Keratinocyte (primary cell): ENCODE measurements around the gene SPATA2.
"Not testable (repeated sequence)": the region's sequence is repeated elsewhere in the genome, so short reads cannot be mapped to it uniquely, and the experiment has no call there.

ENCODE experiments used
- EZH2 ChIP-seq: IDR thresholded peaks from one replicate; pipeline ENCODE4 v1.6.1; 2012; ENCODE audit warnings: inconsistent platforms, mild to moderate bottlenecking, low read length, moderate library complexity
- TF ChIP-seq, protein P1 (sequence below), 3 experiments: IDR thresholded peaks in 1 of 3; conservative IDR thresholded peaks in 1 of 3; optimal IDR thresholded peaks in 1 of 3; 2 replicates in 2 of 3; 3 replicates in 1 of 3; pipeline versions ENCODE3 to v1.5.1; 2011; ENCODE audit warnings: low read length in 3 of 3, mild to moderate bottlenecking in 3 of 3, moderate library complexity in 2 of 3, control low read depth in 1 of 3, inconsistent platforms in 1 of 3; ENCODE audit not compliant: insufficient read depth in 2 of 3; ENCODE audit errors: extremely low read depth in 1 of 3

DNA sequence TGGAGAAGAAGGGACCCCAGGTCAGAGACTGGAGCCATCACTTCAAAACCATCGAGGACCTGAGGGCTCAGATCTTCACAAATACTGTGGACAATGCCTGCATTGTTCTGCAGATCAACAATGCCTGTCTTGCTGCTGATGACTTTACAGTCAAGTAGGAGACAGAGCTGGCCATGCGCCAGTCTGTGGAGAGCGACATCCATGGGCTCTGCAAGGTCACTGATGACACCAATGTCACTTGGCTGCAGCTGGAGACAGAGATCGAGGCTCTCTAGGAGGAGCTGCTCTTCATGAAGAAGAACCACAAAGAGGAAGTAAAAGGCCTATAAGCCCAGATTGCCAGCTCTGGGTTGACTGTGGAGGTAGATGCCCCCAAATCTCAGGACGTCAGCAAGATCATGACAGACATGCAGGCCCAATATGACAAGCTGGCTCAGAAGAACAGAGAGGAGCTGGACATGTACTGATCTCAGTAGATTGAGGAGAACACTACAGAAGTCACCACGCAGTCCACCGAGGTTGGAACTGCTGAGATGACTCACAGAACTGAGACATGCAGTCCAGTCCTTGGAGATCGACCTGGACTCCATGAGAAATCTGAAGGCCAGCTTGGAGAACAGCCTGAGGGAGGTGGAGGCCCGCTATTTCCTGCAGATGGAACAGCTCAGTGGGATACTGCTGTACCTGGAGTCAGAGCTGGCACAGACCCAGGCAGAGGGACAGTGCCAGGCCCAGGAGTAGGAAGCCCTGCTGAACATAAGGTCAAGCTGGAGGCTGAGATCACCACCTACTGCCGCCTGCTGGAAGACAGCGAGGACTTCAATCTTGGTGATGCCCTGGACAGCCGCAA lies 42.0 kb upstream of the SPATA2 start:
- TF ChIP-seq, protein P1, sequence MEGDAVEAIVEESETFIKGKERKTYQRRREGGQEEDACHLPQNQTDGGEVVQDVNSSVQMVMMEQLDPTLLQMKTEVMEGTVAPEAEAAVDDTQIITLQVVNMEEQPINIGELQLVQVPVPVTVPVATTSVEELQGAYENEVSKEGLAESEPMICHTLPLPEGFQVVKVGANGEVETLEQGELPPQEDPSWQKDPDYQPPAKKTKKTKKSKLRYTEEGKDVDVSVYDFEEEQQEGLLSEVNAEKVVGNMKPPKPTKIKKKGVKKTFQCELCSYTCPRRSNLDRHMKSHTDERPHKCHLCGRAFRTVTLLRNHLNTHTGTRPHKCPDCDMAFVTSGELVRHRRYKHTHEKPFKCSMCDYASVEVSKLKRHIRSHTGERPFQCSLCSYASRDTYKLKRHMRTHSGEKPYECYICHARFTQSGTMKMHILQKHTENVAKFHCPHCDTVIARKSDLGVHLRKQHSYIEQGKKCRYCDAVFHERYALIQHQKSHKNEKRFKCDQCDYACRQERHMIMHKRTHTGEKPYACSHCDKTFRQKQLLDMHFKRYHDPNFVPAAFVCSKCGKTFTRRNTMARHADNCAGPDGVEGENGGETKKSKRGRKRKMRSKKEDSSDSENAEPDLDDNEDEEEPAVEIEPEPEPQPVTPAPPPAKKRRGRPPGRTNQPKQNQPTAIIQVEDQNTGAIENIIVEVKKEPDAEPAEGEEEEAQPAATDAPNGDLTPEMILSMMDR (optimal IDR thresholded peaks at IDR 0.05 in 1 of 3, IDR thresholded peaks at IDR 0.05 in 1 of 3, conservative IDR thresholded peaks at IDR 0.05 in 1 of 3; ENCODE audit: extremely low read depth in 1 of 3, insufficient read depth in 2 of 3, low read length in 3 of 3), result not testable (repeated sequence)
- TF ChIP-seq EZH2, result not testable (repeated sequence)
